A673 (cell line): Measurements from ENCODE around the gene CAPN10. TPM values are rescaled to one million over a fixed set of nuclear protein-coding genes. Genes with fewer than 3 reads are reported as not detected.

Experiments used
- BruUV-seq: library from RNA; stranded (reverse); fragments of 400-500 nt; replicated peaks from 2 replicates; lab custom pipeline; 2021; lab: Mats Ljungman, UMichigan
- CTCF ChIA-PET: fragments of 300-600 bp; sonication (Branson Sonifier 250); formaldehyde crosslinking; loops from one replicate; lab custom pipeline; 2022; ENCODE audit warnings: antibody characterized with exemption; lab: Charles Lee
- POLR2A ChIA-PET: fragments of 300-600 bp; sonication (Branson Sonifier 250); formaldehyde crosslinking; loops from one replicate; lab custom pipeline; 2022; ENCODE audit warnings: antibody characterized with exemption; ENCODE audit not compliant: low non-redundant PET; lab: Charles Lee
- DNase-seq: peaks from one replicate; pipeline ENCODE4 v3.0.0-alpha.2; 2015; ENCODE audit warnings: low spot score
- H3K27ac ChIP-seq: fragments of 200-600 bp; sonication (generic); 2 replicates; pipeline ENCODE4 v1.5.1; 2016; ENCODE audit warnings: mixed run types, low read depth, mild to moderate bottlenecking, mixed read lengths, antibody characterized with exemption, low read length; ENCODE audit not compliant: poor library complexity, severe bottlenecking
- H3K27me3 ChIP-seq: fragments of 200-600 bp; sonication (generic); replicated peaks from 2 replicates; pipeline ENCODE4 v1.6.1; 2017; ENCODE audit warnings: mixed run types, low read depth, mild to moderate bottlenecking, mixed read lengths, antibody characterized with exemption, low read length; ENCODE audit not compliant: insufficient read depth, poor library complexity
- H3K36me3 ChIP-seq: fragments of 200-600 bp; sonication (generic); 2 replicates; pipeline ENCODE4 v1.6.1; 2016; ENCODE audit warnings: mixed run types, mild to moderate bottlenecking, mixed read lengths, antibody characterized with exemption, low read length; ENCODE audit not compliant: insufficient read depth, poor library complexity, severe bottlenecking
- H3K4me1 ChIP-seq: fragments of 200-600 bp; sonication (generic); 2 replicates; pipeline ENCODE4 v1.6.1; 2017; ENCODE audit warnings: mixed run types, mild to moderate bottlenecking, mixed read lengths, antibody characterized with exemption, low read length; ENCODE audit not compliant: insufficient read depth, poor library complexity, severe bottlenecking
- H3K4me3 ChIP-seq: fragments of 200-600 bp; sonication (generic); 2 replicates; pipeline ENCODE4 v1.5.1; 2016; ENCODE audit warnings: low read depth, mixed run types, mild to moderate bottlenecking, mixed read lengths, low read length; ENCODE audit not compliant: poor library complexity, severe bottlenecking
- H3K9me3 ChIP-seq: fragments of 200-600 bp; sonication (generic); 2 replicates; pipeline ENCODE4 v1.6.1; 2016; ENCODE audit warnings: mixed run types, low read depth, mild to moderate bottlenecking, mixed read lengths, antibody characterized with exemption, low read length; ENCODE audit not compliant: poor library complexity, severe bottlenecking
- EZH2 ChIP-seq: fragments of 200-600 bp; sonication (generic); IDR thresholded peaks from 2 replicates; pipeline ENCODE4 v1.6.1; 2017; ENCODE audit warnings: borderline replicate concordance, low read depth, mild to moderate bottlenecking, mixed read lengths, antibody characterized with exemption, low read length; ENCODE audit not compliant: poor library complexity, severe bottlenecking
- intact Hi-C: fragments of 100-400 bp; cut with micrococcal nuclease; formaldehyde crosslinking; loops from one replicate; pipeline ENCODE4 v1.10.0; 2022; ENCODE audit not compliant: unreplicated experiment
- total RNA-seq: library from RNA; stranded (reverse); gene quantifications from 2 replicates; pipeline ENCODE4 v1.2.3, GENCODE V29; 2021
- TF ChIP-seq, protein P1 (sequence below): fragments of 300-800, 200-600 bp; sonication (generic); conservative IDR thresholded peaks from 2 replicates; pipeline ENCODE4 v1.5.1; 2017; ENCODE audit warnings: low read depth, mild to moderate bottlenecking, antibody characterized with exemption, low read length, moderate library complexity, mixed read lengths

Gene CAPN10
- total RNA-seq, 1 experiment from 2014 or later, result 43.5 TPM

DNA sequence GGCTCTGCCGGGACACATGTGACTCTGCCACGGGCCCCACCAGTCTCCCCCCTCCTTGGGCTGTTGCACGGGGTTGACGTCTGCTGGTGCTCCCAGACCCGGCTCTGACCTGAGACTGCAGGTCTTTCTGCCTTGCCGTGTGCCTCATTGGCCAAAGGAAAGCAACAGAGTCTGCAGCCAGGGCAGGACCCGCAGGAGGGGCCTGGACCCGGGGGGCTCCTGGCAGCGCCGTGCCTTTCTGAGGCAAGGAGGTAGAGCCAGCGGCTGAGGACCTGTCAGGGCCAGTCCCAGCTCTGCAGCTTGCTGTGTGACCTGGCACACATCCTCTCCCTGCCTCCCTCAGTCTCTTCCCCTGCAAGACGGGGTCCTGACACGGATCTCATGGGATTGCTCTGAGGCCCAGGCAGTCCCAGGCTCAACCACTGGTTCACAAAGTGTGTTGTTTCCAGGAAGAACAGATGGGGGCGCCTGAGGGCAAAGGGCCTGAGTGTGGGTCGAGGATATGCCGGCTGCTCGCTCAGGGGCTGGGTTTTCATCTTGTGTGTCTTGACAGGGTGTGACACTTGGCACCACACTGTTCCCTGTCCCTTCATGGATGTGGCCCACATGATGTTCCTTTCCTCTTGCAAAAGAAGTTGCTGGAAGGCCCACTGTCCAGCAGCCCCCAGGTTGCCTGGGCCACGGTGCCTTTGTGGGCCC, 9.0 kb downstream of the CAPN10 start:
- no TSS peak for BruUV-seq
- Histone ChIP-seq H3K9me3 (no peaks in the 10 kb centered on the region), H3K27ac (no peak overlapping the region), H3K27me3 (no peaks in the 10 kb centered on the region), H3K36me3 (peaks cover 14% of the 10 kb centered on the region), H3K4me3 (no peak overlapping the region), H3K4me1 (no peaks in the 10 kb centered on the region)
- ChIA-PET CTCF (no interaction called here), POLR2A (no interaction called here)
- no peak for TF ChIP-seq EZH2
- TF ChIP-seq, protein P1, sequence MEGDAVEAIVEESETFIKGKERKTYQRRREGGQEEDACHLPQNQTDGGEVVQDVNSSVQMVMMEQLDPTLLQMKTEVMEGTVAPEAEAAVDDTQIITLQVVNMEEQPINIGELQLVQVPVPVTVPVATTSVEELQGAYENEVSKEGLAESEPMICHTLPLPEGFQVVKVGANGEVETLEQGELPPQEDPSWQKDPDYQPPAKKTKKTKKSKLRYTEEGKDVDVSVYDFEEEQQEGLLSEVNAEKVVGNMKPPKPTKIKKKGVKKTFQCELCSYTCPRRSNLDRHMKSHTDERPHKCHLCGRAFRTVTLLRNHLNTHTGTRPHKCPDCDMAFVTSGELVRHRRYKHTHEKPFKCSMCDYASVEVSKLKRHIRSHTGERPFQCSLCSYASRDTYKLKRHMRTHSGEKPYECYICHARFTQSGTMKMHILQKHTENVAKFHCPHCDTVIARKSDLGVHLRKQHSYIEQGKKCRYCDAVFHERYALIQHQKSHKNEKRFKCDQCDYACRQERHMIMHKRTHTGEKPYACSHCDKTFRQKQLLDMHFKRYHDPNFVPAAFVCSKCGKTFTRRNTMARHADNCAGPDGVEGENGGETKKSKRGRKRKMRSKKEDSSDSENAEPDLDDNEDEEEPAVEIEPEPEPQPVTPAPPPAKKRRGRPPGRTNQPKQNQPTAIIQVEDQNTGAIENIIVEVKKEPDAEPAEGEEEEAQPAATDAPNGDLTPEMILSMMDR, result peak; percentile 41
- peak; percentile 30 for DNase-seq
- intact Hi-C loops, result no loop called here

DNA sequence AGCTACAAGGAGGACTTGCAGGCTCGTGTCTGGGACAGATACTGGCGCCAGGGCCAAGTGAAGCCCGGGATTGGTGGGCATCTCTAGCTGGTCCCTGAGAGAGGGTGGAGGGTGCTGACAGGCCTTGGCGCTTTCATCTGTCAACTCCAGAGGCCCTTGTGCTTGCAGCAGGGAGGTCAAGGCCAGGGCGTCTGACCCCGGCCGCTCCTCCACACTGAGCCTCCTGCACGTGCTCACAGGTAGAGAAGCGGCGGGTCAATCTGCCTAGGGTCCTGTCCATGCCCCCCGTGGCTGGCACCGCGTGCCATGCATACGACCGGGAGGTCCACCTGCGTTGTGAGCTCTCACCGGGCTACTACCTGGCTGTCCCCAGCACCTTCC, 9.5 kb downstream of the CAPN10 start:
- no peaks in the 10 kb centered on the region for H3K27me3 ChIP-seq
- TF ChIP-seq, protein P1, result no peak
- TF ChIP-seq EZH2, result no peak
- H3K27ac ChIP-seq, result no peak overlapping the region
- CTCF ChIA-PET, result no interaction called here
- H3K4me3 ChIP-seq, result no peak overlapping the region
- DNase-seq, result no peak
- H3K36me3 ChIP-seq, result peaks cover 10% of the 10 kb centered on the region
- intact Hi-C loops, result no loop called here
- H3K9me3 ChIP-seq, result no peaks in the 10 kb centered on the region
- H3K4me1 ChIP-seq, result no peaks in the 10 kb centered on the region
- no TSS peak for BruUV-seq
- POLR2A ChIA-PET, result no interaction called here

DNA sequence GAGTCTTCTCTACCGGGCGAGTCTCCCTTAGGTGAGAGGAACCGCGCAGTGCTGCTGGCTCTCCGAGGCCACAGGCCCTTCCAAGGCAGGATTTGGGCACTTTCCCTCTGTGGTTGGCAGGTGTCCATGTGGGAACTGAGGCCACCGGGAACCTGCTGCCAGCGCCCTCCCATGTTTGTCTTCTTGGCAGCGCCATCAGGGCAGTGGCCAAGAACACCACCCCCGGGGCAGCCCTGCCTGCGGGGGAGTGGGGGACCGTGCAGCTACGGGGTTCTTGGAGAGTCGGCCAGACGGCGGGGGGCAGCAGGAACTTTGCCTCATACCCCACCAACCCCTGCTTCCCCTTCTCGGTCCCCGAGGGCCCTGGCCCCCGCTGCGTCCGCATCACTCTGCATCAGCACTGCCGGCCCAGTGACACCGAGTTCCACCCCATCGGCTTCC, 10.0 kb downstream of the CAPN10 start:
- intact Hi-C loops, result no loop called here
- no peak for DNase-seq
- ChIA-PET POLR2A (no interaction called here), CTCF (no interaction called here)
- Histone ChIP-seq H3K4me3 (no peak overlapping the region), H3K27ac (no peak overlapping the region), H3K27me3 (no peaks in the 10 kb centered on the region), H3K36me3 (peaks cover 7% of the 10 kb centered on the region), H3K9me3 (no peaks in the 10 kb centered on the region), H3K4me1 (no peaks in the 10 kb centered on the region)
- TF ChIP-seq EZH2, result no peak
- TF ChIP-seq, protein P1, result no peak
- BruUV-seq, result no TSS peak
